NCI-H2081 treated with DMSO at 0.1 percent for 48 hours (cell line): ENCODE data around the gene SP3.

Experiments
- DNase-seq: peaks from one replicate; lab custom pipeline; 2025; lab: John Stamatoyannopoulos, UW

The SP3 gene

DNA sequence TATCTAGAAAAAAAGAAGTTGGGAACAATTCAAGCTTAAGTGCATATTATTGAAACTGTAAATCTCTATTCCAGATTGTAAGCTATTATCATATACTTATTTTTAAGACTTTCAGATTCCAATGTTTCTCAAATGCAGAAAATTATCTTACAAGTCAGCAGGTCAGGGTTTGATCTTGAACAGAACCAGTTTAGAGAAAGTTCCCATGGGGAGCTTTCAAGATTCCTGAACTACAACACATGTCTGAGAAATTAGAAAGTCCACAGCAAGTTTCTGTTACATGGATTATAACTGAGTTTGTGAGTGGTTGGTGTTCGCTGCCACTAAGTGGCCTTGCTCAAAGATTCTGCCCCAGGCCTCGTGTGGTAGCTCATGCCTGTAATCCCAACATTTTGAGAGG, 31.6 kb upstream of the SP3 start:
- DNase-seq, result no peak

DNA sequence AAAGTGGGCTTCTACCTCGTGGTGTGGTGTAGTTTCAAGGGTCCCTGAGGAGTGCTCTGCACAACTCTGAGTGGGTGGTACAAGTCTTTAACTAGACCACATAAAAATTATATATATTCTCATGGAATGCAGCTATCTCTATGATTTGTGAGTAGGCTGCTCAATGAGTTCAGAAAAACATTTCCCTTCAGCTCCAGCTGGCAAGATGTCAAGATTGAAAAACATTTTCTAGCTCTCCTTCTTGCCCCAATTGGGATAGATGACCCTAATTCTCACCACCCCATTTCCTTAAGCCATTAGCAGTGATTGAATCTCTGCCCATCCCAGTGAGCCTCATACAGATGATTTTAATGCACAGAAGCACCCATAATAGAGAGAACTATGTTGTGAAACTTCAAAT, 28.3 kb upstream of the SP3 start:
- no peak for DNase-seq

DNA sequence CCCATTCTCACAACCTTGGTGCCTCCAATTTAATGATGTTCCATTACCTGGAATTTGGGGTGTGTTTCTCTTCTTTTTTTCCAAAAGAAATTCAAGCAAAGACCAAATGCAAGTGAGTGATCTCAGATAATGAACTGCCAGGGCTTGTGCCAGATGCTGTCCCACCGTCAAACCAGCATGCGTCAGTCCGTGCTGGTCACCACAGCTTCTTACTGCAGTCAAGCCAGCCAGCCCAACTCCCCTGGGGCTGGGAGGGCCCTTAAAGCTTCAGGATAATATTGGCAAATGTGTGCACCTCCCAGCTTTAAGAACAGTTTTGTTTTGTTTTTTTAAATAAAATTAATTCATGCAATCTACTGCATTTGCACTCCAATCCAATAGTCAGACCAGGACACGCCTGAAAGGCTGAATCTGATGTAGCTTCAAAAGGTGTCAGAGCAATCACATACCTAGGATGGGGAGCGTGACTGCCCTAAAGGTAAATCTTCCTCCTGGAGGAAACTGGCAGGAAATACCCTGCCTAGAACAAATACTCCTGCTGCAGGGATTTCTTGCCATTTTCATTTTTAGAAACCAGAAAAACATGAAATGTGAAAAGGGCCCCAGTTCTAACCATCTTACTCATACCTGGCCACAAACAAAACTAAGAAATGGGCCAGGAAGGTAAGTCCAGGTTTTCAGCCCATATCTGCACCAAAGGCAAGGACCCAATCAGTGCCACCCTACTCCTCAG, 26.8 kb upstream of the SP3 start:
- no peak for DNase-seq

DNA sequence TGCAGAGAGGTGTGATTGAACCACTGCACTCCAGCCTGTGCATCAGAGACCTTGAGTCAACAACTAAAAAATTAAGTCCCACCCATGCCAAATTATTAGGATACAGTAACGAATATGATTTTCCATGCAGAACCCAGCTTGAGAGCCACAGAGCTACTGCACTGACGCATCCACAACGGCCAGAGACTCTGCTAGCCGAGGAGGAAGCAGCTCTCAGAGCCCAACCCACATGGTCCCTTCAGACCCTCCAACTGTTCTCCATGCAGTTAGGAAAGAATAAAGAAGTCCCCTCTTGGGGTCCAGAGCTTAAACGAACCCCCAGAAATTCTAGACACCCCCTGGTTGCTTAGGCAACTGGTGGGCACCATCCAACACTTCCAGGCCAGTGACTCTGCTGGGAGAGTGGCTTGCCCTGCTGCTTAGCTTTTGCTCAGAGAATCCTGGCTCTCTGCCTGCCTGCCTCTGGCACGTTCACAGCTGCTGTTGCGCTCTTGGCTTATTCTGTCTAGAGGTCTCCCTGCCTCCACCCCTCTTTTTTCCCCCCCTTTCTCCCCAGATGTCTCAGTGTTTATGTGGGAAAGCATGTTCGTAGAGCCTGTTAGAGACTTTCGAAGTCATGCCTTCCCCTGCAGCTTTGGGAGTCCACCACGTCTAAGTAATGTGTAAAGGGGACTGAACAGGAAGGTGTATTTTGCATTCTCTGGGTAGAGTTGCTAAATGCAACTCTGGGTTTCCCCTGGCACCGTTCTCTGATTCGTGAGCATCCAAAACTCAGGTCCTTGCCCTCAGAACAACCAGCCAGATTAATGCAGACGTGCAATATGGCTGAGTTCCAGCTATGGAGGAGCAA, 26.0 kb upstream of the SP3 start:
- no peak for DNase-seq

DNA sequence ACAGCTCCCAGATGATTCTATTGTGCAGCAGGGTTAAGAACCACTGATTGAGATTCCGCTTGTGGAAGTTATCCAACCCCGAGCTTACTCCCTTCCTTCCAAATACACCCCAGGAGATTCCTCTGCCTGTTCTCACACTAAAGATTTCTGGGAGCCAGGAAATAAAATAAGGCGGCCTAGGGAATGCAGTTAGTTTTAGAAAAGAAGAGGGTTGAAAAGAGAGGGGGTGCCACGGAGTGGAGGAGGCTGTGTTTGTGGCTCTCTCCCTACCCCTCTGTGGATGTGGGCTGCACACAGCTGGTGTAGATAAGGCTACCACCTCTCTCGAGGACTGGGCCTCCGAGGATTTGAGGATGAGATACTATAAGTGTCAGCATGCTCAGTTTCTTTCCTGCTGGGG, 25.1 kb upstream of the SP3 start:
- DNase-seq, result no peak

DNA sequence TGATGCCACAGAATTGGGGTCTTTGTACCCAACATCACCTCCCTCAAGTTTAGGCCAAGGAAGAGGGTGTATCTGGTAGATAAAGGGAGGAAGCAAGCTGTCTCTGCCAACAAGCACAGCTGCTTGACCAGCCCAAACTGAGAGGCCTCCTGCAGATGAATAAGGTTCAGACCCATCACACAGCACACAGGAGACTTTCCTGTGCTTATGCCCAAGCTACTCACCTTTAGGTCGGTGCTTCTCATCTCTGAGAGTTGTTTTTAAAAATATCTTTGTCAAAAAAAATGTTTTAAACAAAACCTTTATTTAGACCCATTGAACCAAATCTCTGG, 24.7 kb upstream of the SP3 start:
- DNase-seq, result no peak

DNA sequence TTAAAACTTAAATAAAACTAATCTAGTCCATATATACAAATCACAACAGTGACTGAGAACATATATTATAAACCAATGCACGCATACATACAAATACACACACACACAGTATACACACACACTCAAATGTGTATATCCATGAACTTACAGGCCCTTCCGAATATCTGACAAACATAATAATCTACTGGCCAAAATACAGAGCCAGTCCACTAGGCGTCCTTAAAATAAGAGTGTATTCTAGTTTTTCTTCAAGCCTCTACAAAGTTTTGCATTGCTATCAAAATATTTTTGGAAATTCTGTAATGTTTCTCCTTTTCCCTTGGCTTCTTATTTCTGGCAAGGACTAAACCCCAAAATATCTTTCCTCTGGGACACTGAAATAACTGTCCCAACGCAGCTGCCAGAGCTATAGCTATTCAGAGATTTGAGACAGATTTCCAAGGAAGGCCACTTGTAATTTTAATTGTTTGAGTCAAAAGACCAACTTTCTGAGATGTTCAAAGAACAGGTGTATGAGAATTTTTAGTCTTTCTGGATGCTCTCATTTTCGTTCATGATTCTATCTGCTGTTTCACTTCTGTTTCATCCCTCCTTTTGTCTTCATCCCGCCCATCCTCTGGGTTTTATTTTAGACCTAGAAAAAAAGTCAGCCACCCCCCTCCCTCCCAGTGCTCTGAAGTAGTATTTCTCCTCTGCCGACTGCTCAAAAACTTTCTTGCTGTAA, 24.1 kb upstream of the SP3 start:
- no peak for DNase-seq

DNA sequence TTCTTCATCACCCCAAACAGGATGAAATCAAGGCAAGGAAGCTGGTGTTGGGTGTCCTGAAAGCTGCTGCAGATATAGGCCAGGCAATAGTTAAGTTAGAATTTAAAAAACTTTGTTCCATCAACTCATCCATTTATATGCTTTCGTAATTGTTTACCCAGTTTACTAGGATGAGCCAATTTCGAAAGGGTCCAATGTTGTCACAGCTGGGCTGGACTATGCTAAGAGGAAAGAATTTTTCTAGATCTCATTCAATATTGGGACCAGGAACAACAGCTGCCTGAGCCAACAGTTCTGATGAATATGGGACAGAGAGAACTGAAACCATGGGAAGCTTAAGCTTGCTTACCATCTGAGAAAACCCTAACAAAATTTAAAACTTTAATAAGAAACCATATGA, 21.6 kb upstream of the SP3 start:
- DNase-seq, result no peak

DNA sequence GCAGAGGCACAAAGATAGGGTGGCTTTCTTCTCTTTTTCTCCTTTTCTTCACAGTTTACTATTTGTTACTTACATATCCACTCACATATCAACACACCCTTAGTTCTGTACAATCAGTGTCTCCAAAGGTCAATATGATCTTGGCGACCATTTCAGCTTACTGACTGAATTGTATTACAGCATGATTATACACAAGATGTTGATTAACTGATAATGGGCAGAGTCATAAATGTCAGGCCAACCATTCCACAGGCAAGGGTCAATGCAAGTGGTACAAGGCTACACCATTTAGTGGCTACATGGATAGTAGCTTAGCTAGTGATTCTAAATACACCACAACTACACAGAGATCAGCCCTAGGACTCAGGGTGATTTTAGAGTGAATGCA, 20.4 kb upstream of the SP3 start:
- DNase-seq, result no peak

DNA sequence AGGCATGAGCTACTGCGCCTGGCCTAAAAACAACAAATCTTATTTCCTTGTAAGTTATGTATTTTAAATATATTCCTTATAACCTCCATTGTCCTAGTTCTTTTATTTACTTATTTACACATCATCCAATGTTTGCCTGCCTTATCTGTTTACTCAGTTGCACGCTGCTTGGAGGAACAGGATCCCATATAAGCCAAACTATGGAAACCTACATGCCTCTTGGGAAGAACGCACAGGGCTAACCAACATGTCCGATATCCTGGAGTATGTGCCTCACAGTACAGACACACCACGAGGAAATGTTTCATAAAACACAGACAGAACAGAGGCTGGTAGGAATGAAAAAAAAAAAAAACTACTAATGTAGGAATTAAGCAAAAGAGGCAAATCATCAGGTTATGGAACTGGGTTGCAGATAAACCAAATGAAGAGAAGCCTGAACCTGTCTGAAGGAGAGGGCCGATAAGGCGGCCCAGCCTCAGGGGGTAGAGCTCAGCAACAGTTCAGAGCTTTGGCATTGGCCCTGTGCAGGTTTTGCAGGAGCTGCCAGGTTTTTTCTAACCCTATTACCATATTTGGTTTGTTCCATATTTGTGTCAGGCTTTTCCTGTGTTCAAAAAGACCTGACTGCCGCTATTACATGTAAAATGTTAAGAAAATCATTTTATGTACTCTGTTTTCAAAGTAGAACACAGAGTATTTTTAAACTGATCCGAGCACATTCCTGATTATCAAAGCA, 19.9 kb upstream of the SP3 start:
- DNase-seq, result no peak

DNA sequence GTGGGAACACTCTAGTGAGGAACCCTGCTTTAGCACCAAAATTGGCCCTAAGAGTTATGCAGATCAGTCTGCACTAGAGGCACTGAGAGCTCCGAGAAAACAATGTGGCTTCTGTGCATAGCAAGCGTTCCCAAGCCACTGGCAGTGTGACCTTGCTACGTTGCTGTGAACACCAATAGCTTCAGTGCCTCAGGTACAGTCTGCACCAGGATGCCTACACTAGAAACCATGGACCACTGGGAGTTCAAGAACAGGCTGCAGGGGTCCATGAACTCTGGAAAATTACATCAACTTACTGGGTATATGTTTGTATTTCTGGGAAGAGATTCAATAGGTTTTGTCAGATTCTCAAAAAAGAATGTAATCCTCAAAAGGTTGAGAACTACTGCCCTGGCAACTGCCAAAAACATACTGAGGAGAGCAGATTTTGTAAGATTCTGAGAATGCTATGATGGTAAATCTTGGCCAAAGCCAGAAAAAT, 18.3 kb upstream of the SP3 start:
- no peak for DNase-seq

DNA sequence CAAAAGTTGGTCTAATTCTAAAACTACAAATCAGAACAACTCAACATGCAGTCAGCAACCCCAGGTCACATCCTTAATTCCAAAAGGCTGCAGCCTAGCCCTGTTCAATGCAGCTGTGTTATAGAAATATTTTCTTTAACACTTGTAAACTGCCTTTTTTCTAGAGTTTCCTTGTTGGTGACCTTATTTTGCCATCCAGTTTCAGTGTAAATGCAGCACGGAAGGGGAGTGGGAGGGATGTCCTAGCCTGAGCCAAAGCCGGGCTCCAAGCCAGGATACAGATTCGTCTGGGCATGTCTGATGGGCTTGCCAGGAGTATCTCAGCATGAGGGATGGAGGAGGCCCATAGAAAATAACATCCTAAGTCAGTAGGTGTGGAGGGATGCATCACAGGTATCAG, 17.7 kb upstream of the SP3 start:
- peak; percentile 76 for DNase-seq

DNA sequence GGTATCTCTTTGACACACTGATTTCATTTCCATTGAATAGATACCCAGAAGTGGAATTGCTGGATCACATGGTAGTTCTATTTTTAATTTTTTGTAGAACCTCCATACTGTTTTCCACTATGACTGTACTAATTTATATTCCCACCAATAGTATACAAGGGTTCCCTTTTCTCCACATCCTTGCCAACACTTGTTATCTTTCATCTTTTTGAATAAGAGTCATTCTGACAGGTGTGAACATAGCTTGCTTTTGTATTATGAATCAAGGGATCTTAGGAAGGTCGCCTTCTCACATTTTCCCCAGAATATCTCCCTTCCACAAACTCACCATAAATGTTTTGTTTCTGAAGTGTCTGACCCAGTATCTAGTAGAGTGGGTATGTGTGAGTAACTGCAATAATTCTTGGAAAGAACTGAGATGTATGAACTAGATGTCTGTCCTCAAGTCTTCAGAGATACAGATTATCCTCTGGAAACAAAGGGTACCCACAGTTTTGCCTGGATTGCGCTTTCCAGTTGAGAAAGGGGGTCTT, 17.1 kb upstream of the SP3 start:
- DNase-seq, result no peak

DNA sequence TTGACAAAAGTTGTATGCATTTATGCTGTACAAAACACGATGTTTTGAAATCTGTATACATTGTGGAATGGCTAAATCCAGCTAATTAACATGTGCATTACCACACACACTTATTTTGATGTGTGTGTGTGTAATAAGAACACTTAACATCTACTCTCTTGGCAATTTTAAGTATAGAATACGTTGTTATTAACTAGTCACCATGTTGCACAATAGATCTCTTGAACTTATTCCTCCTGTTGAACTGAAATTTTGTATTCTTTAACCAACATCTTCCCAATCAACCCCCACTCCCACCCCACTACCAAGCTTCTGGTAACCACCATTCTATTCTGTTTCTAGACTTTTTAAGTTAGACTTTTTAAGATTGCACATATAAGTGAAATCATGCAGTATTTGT, 16.3 kb upstream of the SP3 start:
- no peak for DNase-seq

DNA sequence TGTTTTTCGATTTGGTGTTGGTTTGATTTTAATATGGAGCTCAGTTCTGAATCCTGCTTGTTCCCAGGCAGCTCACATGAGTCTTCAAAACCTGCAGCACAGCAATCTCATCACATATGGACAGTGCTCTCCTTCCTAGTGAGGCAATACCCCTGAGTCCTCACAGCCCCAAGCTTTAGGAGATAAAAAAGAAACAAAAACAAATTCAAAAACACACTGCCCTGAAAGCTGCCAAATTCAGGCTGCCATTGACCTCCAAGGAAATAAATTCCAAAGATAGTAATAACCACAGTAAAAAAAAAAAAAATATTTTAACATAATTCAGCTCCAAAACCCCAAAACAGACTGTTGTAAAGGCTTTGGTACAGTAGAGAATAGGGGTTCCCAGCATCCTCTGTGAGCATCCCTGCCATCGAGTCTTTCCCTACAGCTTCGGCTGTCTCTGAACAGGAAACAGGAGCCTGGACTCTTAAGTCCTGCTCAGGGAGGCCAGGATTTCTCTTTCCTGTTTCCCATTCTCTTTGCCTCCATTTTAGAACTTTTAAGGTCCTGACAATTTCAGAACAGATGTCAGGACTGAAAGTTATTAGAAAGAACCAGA, 14.7 kb upstream of the SP3 start:
- DNase-seq, result no peak

DNA sequence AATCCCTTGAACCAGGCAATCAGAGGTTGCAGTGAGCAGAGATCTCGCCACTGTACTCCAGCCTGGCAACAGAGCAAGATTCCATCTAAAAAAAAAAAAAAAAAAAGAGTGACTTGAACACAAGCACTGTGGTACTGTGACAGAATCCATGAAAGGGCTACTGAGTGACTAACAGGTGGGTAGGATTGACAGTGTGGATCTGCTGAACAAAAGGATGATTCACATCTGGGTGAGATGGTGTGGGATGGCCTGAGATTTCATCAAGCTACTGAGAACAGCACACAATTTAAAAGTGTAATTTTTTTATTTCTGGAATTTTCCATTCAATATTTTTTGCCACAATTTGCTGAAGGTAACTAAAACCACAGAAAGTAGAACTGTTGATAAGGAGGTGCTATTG, 13.3 kb upstream of the SP3 start:
- DNase-seq, result no peak

DNA sequence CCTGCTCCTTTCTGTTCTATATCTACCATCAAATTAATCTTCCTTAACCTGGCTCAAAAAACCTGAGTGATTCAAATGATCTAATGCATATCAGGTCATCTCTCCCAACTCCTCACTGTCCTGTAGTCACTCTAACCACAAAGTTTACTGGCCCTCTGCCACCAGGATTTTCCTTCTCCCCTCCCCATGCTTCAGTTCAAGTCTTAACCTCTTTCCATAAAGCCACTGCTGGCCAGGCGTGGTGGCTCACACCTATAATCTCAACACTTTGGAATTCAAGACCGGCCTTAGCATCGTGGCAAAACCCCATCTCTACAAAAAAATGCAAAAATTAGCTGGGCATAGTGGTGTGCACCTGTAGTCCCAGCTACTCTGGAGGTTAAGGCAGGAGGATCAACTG, 7.5 kb upstream of the SP3 start:
- DNase-seq, result no peak

DNA sequence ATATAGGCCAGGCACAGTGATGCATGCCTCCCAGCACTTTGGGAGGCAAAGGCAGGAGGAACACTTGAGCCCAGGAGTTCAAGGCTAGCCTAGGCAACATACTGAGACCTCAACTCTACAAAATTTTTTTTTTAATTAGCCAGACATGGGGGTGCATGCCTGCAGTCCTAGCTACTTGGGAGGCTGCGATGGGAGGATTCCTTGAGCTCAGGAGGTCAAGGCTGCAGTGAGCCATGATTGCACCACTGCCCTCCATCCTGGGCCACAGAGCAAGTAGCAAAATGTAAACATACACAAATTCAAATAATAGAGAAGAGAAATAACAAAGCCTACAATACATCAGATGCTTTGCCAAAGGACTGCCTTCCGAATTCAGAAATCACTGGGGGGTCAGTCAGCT, 7.0 kb upstream of the SP3 start:
- DNase-seq, result no peak

DNA sequence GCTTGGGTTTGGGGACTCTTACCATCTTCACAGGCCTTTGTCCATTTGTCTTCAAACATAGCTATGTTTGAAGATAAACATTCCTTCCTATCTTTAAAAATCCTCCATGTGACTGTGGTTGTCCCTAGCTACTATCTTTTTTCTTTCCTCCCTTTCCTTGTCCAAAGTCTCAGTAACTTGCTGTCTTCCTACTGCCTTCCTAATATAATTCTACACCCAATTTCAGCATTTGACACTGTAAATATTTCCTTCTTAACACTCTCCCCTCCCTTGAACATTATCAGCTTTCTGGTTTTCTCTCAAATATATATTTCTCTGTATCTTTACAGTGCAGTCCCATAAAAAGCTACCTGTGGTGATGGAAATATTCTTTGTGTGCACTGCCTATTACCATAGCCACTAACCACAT, 5.3 kb upstream of the SP3 start:
- DNase-seq, result no peak

DNA sequence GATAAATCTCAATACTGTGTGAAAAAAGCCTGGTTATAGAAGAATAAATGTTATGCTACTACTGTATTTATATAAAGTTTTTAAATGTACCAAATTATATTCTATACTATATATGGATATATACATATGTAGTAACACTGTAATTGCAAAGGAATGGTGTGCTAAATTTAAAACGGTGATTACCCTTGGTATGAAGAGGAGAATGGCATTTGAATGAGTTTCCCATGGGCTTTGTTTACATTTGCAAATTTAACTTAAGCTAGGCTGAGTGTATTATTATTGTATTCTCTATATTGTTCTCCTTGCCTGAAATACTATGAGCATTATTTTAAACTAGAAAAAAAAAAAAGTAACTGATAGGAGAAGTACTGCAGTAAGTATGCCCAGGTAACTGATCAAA, 4.7 kb upstream of the SP3 start:
- no peak for DNase-seq

DNA sequence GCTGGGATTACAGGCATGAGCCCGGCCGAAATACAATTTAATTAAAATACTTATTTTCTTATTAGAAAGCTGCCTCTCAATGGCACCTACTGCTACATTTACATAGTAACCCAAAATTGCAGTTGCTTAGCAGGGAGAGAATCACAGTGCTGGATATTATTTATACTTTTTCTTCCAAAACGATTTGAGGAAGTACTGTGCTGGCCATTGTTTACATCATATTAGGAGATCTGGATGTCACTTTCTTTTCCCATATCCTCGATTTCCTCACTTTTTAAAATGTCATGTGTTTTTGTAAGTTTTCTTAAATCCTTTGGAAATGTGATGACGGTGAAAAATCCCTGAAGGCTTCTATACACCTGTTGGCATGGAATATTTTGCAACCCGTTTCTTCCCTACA, 3.4 kb upstream of the SP3 start:
- no peak for DNase-seq
